Upper lobe of left lung (tissue), 6 donors: ENCODE data around the gene SURF6. TPM values are rescaled to one million over a fixed set of nuclear protein-coding genes. Genes with fewer than 3 reads are reported as not detected.

Experiments used
- ATAC-seq, 2 donors: fragments of 200-7000 bp; cut with Tn5 transposase; one replicate each; pipeline ENCODE4 v1.9.1; 2022; ENCODE audit warnings: mild to moderate bottlenecking in 2 of 2, moderate library complexity in 2 of 2; ENCODE audit not compliant: low FRiP score in 2 of 2
- DNase-seq, 2 donors: peaks; one replicate each; pipeline ENCODE4 v3.0.0-alpha.2; 2019 to 2020
- H3K27ac ChIP-seq, 4 donors: fragments of 200-600 bp; sonication (generic); one replicate each; pipeline ENCODE4 v1.5.1; 2016 to 2019
- H3K27me3 ChIP-seq, 4 donors: fragments of 200-600 bp; sonication (generic); one replicate each; pipeline ENCODE4 v1.5.1; 2017 to 2019
- H3K36me3 ChIP-seq, 4 donors: fragments of 200-600 bp; sonication (generic); one replicate each; pipeline ENCODE4 v1.5.1; 2016 to 2019
- H3K4me1 ChIP-seq, 4 donors: fragments of 200-600 bp; sonication (generic); one replicate each; pipeline ENCODE4 v1.5.1; 2018 to 2019
- H3K4me3 ChIP-seq, 4 donors: fragments of 200-600 bp; sonication (generic); one replicate each; pipeline ENCODE4 v1.5.1; 2017 to 2019; ENCODE audit warnings: mild to moderate bottlenecking in 2 of 4, moderate library complexity in 1 of 4
- H3K9me3 ChIP-seq, 4 donors: fragments of 200-600 bp; sonication (generic); one replicate each; pipeline ENCODE4 v1.5.1; 2018 to 2019
- EP300 ChIP-seq, 4 donors: sonication (generic); formaldehyde crosslinking; IDR thresholded peaks; one replicate each; pipeline ENCODE4 v1.5.1; 2017; ENCODE audit warnings: antibody characterized with exemption in 4 of 4, control low read depth in 2 of 4
- POLR2A ChIP-seq, 4 donors: fragments of 450-650 bp; IDR thresholded peaks; one replicate each; pipeline ENCODE4 v1.5.1; 2016 to 2017; ENCODE audit warnings: antibody characterized with exemption in 4 of 4, mild to moderate bottlenecking in 2 of 4
- POLR2AphosphoS5 ChIP-seq, 2 donors: sonication (generic); formaldehyde crosslinking; IDR thresholded peaks; one replicate each; pipeline ENCODE4 v1.5.1; 2017; ENCODE audit warnings: antibody characterized with exemption in 2 of 2
- WGBS, 2 donors: methylation state at CpG; one replicate each; pipeline ENCODE4 v1.1.5; 2017 to 2018; 5-methylcytosine and 5-hydroxymethylcytosine counted together
- total RNA-seq, 6 donors: library from RNA; depleted of rRNA in 4 of 6; stranded (reverse); fragments of >200 nt in 4 of 6; gene quantifications; one replicate each; pipeline versions ENCODE4 v1.1.0 to v1.2.1, GENCODE V29; 2016 to 2021
- TF ChIP-seq, protein P1 (sequence below), 6 experiments: fragments of 450-650 bp in 4 of 6; fragments of 200-600 bp in 2 of 6; sonication (generic) in 2 of 6; IDR thresholded peaks; one replicate each; pipeline ENCODE4 v1.5.1; 2016 to 2019; ENCODE audit warnings: antibody characterized with exemption in 6 of 6
- donor health status: DM: no; HTN: no; CAD: no; lungs with moderate emphysema.
- donor health status: DM: no; HTN: yes; CAD: no; lungs with severe emphysema.

The SURF6 gene
- total RNA-seq, 6 donors from 2014 or later = 16.6 to 30.4 (median 24.7) TPM

DNA sequence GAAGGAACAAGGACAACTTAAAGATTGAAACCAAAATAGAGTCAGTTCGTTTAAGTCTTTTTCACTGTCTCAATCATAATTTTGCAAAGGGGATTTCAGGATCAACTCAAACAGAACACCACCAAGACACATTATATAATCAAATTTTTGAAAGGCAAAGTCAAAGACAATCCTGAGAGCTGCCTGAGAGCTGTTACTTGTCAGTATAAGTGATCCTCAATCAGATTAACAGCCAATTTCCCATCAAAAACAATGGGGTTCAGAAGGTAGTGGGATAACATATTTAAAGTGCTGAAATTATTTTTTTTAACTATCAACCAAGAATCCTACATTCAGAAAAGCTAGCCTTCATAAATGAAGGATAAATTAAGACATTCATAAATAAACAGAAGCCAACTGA, 41.7 kb downstream of the SURF6 start:
- no peaks in the 10 kb centered on the region for H3K36me3 ChIP-seq
- ATAC-seq = no peak
- no peaks in the 10 kb centered on the region for H3K27me3 ChIP-seq
- TF ChIP-seq POLR2A (IDR thresholded peaks at IDR 0.05) (no peak), POLR2AphosphoS5 (IDR thresholded peaks at IDR 0.05) (no peak), EP300 (IDR thresholded peaks at IDR 0.05) (no peak)
- TF ChIP-seq, protein P1, sequence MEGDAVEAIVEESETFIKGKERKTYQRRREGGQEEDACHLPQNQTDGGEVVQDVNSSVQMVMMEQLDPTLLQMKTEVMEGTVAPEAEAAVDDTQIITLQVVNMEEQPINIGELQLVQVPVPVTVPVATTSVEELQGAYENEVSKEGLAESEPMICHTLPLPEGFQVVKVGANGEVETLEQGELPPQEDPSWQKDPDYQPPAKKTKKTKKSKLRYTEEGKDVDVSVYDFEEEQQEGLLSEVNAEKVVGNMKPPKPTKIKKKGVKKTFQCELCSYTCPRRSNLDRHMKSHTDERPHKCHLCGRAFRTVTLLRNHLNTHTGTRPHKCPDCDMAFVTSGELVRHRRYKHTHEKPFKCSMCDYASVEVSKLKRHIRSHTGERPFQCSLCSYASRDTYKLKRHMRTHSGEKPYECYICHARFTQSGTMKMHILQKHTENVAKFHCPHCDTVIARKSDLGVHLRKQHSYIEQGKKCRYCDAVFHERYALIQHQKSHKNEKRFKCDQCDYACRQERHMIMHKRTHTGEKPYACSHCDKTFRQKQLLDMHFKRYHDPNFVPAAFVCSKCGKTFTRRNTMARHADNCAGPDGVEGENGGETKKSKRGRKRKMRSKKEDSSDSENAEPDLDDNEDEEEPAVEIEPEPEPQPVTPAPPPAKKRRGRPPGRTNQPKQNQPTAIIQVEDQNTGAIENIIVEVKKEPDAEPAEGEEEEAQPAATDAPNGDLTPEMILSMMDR (IDR thresholded peaks at IDR 0.05) = no peak
- no peaks in the 10 kb centered on the region for H3K4me1 ChIP-seq
- H3K27ac ChIP-seq = no peak overlapping the region
- H3K9me3 ChIP-seq = peaks cover 0 to 8% (median 6%) of the 10 kb centered on the region in 4 donors
- H3K4me3 ChIP-seq = no peak overlapping the region
- 58 to 85% methylated on average over 1 of the region's 1 CpG for WGBS, 2 donors
- no peak for DNase-seq

DNA sequence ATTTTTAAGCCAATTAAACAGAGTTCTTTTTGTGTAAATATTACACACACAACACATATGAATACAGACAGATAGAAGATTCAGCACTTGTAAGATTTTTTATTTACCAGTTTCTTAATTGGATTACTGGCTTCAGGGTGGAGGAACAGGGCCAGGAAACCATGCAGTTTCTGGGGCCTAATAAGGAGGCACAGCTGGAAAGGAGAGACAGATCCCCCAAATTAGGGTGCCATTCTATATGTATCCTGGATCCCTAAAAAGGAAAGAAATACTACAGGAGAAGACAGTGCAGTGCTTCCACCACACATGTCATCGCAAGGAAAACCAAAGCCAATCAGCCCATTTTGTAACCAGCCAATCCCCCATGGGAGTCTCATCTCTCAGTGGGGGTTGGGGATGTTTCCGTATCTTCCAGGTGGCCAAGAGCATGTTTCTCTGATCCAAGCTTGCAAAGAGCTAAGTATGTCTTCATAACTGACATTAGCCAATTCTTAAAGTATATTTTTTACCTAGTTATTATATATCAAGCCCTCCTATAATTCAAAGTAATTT, 45.2 kb downstream of the SURF6 start:
- Histone ChIP-seq H3K9me3 (peaks cover 0 to 8% (median 6%) of the 10 kb centered on the region in 4 donors), H3K36me3 (no peaks in the 10 kb centered on the region), H3K27ac (no peak overlapping the region), H3K4me3 (no peak overlapping the region), H3K27me3 (no peaks in the 10 kb centered on the region), H3K4me1 (no peaks in the 10 kb centered on the region)
- 89 to 92% methylated on average over 2 of the region's 2 CpGs for WGBS, 2 donors
- no peak for ATAC-seq
- no peak for DNase-seq
- no peak for TF ChIP-seq POLR2A (IDR thresholded peaks at IDR 0.05)
- no peak for TF ChIP-seq POLR2AphosphoS5 (IDR thresholded peaks at IDR 0.05)
- no peak for TF ChIP-seq EP300 (IDR thresholded peaks at IDR 0.05)
- TF ChIP-seq, protein P1 (IDR thresholded peaks at IDR 0.05) = no peak

- no peak overlapping the region for H3K4me3 ChIP-seq
- no peak for DNase-seq
- no peak overlapping the region for H3K27ac ChIP-seq
- no peaks in the 10 kb centered on the region for H3K36me3 ChIP-seq
- TF ChIP-seq, protein P1 (IDR thresholded peaks at IDR 0.05) = no peak
- TF ChIP-seq POLR2A (IDR thresholded peaks at IDR 0.05) = no peak
- TF ChIP-seq POLR2AphosphoS5 (IDR thresholded peaks at IDR 0.05) = no peak
- TF ChIP-seq EP300 (IDR thresholded peaks at IDR 0.05) = no peak
- peaks cover 0 to 8% (median 6%) of the 10 kb centered on the region in 4 donors for H3K9me3 ChIP-seq
- WGBS, 2 donors = 43 to 63% methylated on average over 2 of the region's 2 CpGs
- no peaks in the 10 kb centered on the region for H3K4me1 ChIP-seq
- ATAC-seq = no peak
- H3K27me3 ChIP-seq = no peaks in the 10 kb centered on the region
These were observed 49.5 kb downstream of the SURF6 start for GRCh38 chr9:133286523-133286922.

DNA sequence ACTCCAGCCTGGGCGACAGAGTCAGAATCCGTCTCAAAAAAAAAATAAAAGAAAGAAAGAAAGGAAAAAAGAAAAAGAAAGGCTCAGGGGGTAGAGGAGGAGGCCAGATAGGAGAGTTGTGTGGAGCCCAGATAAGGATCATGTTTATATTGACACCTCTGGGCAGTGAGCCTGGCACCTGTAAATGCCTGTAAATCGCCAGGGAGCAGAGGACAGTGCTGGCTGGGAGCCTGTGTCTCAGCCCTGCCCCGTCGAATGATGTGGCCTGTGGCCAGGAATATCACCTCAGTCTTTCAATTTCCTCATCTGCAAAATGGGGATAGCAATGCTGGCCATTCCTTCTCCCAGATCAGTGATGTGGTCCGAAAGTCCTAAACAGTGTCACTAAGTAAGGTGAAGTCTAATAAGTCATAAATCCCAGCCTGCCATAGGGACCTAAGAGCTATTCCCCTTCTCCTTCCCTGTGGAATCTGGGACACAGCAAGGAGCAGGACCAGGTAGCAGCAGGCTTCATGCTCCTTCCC, 50.7 kb downstream of the SURF6 start:
- ATAC-seq = peak in 1 of 2 donors; percentile 30
- H3K9me3 ChIP-seq = no peaks in the 10 kb centered on the region

More for the DNA sequence above, 50.7 kb downstream of the SURF6 start:
- TF ChIP-seq POLR2A (IDR thresholded peaks at IDR 0.05) = no peak
- TF ChIP-seq, protein P1 (IDR thresholded peaks at IDR 0.05) = no peak
- TF ChIP-seq POLR2AphosphoS5 (IDR thresholded peaks at IDR 0.05) = no peak
- no peak for TF ChIP-seq EP300 (IDR thresholded peaks at IDR 0.05)
- H3K36me3 ChIP-seq = no peaks in the 10 kb centered on the region
- H3K4me3 ChIP-seq = no peak overlapping the region
- no peak for DNase-seq
- no peak overlapping the region for H3K27ac ChIP-seq
- H3K4me1 ChIP-seq = no peaks in the 10 kb centered on the region
- no peaks in the 10 kb centered on the region for H3K27me3 ChIP-seq
- WGBS, 2 donors = 69 to 73% methylated on average over 6 of the region's 6 CpGs
